IPS DF 19.7 (cell line): Measurements from ENCODE around the gene PLA2G2F.

Experiments
- DNase-seq: peaks from one replicate; pipeline ENCODE4 v3.0.0-alpha.2; 2013; ENCODE audit warnings: low read depth, low spot score

PLA2G2F gene

GRCh38 chr1:20142001-20142710 is 3.0 kb downstream of the PLA2G2F start:
- no peak for DNase-seq

- DNase-seq, result no peak
These were observed 4.2 kb downstream of the PLA2G2F start for GRCh38 chr1:20143318-20143717.

- DNase-seq, result no peak
These were observed 4.8 kb downstream of the PLA2G2F start for GRCh38 chr1:20143734-20144565.

- DNase-seq, result no peak
These were observed 8.9 kb downstream of the PLA2G2F start for GRCh38 chr1:20147846-20148570.

- no peak for DNase-seq
These were observed 9.7 kb downstream of the PLA2G2F start for GRCh38 chr1:20148571-20149500.

- DNase-seq, result no peak
These were observed 10.6 kb downstream of the PLA2G2F start for GRCh38 chr1:20149601-20150325.

GRCh38 chr1:20150326-20150705 is 11.2 kb downstream of the PLA2G2F start:
- DNase-seq, result no peak

GRCh38 chr1:20150969-20151368 is 11.8 kb downstream of the PLA2G2F start:
- DNase-seq, result no peak

- peak; percentile 30 for DNase-seq
These were observed 12.9 kb downstream of the PLA2G2F start for GRCh38 chr1:20151906-20152598.

GRCh38 chr1:20152599-20152930 is 13.4 kb downstream of the PLA2G2F start:
- DNase-seq, result no peak

GRCh38 chr1:20153000-20153418 is 13.9 kb downstream of the PLA2G2F start:
- DNase-seq, result no peak

- no peak for DNase-seq
These were observed 15.2 kb downstream of the PLA2G2F start for GRCh38 chr1:20154301-20154831.

- no peak for DNase-seq
These were observed 19.4 kb downstream of the PLA2G2F start for GRCh38 chr1:20158358-20159070.

- no peak for DNase-seq
These were observed 20.9 kb downstream of the PLA2G2F start for GRCh38 chr1:20160034-20160433.

GRCh38 chr1:20164694-20165202 is 25.6 kb downstream of the PLA2G2F start:
- DNase-seq, result no peak

- no peak for DNase-seq
These were observed 26.4 kb downstream of the PLA2G2F start for GRCh38 chr1:20165522-20165951.

- DNase-seq, result no peak
These were observed 26.9 kb downstream of the PLA2G2F start for GRCh38 chr1:20166051-20166450.

- DNase-seq, result no peak
These were observed 28.0 kb downstream of the PLA2G2F start for GRCh38 chr1:20167126-20167525.
